Fibroblast of lung (primary cell): ENCODE results near the gene ID4. TPM values are rescaled to one million over a fixed set of nuclear protein-coding genes. Genes with fewer than 3 reads are reported as not detected.

ENCODE experiments used
- DNase-seq, 2 donors: peaks; one replicate each; pipeline versions ENCODE4 v3.0.0 to v3.0.0-alpha.2; 2010; ENCODE audit warnings: low read depth in 2 of 2
- H2AFZ ChIP-seq: 2 replicates; pipeline ENCODE4 v1.5.1; 2012; ENCODE audit warnings: low read length, control low read depth, inconsistent platforms
- H3K27ac ChIP-seq: 2 replicates; pipeline ENCODE4 v1.5.1; 2011; ENCODE audit warnings: low read length, control low read depth; ENCODE audit not compliant: insufficient read depth
- H3K27me3 ChIP-seq: 2 replicates; pipeline ENCODE4 v1.5.1; 2011; ENCODE audit warnings: mild to moderate bottlenecking, low read length; ENCODE audit not compliant: control insufficient read depth, insufficient read depth
- H3K36me3 ChIP-seq: 2 replicates; pipeline ENCODE4 v1.5.1; 2011; ENCODE audit warnings: low read length; ENCODE audit not compliant: control insufficient read depth, insufficient read depth
- H3K4me1 ChIP-seq: 2 replicates; pipeline ENCODE4 v1.5.1; 2011; ENCODE audit warnings: low read length; ENCODE audit not compliant: control insufficient read depth, insufficient read depth; ENCODE audit errors: extremely low read depth
- H3K4me2 ChIP-seq: 2 replicates; pipeline ENCODE4 v1.5.1; 2011; ENCODE audit warnings: low read length, control low read depth; ENCODE audit not compliant: insufficient read depth; ENCODE audit errors: extremely low read depth
- H3K4me3 ChIP-seq, 4 experiments: fragments of 200-600 bp in 1 of 4; sonication (generic) in 1 of 4; replicated peaks in 1 of 4; 2 replicates each; pipeline ENCODE4 v1.5.1; 2011 to 2016; ENCODE audit warnings: low read length in 4 of 4, low read depth in 3 of 4, mild to moderate bottlenecking in 3 of 4, control low read depth in 2 of 4, inconsistent platforms in 1 of 4, mixed read lengths in 1 of 4; ENCODE audit not compliant: insufficient read depth in 1 of 4; ENCODE audit errors: control extremely low read depth in 1 of 4
- H3K79me2 ChIP-seq: 2 replicates; pipeline ENCODE4 v1.5.1; 2012; ENCODE audit warnings: mild to moderate bottlenecking, low read length, inconsistent platforms; ENCODE audit not compliant: control insufficient read depth, insufficient read depth
- H3K9ac ChIP-seq: 2 replicates; pipeline ENCODE4 v1.5.1; 2011; ENCODE audit warnings: mild to moderate bottlenecking, low read length, control low read depth; ENCODE audit not compliant: insufficient read depth
- H3K9me3 ChIP-seq: 2 replicates; pipeline ENCODE4 v1.5.1; 2012; ENCODE audit warnings: low read depth, low read length; ENCODE audit not compliant: control insufficient read depth, insufficient read depth
- H4K20me1 ChIP-seq: 2 replicates; pipeline ENCODE4 v1.5.1; 2011; ENCODE audit warnings: low read length; ENCODE audit not compliant: control insufficient read depth, insufficient read depth; ENCODE audit errors: extremely low read depth
- CTCF ChIP-seq, 2 donors: IDR thresholded peaks in 1 of 2; conservative IDR thresholded peaks in 1 of 2; 1 replicate in 1 of 2; 2 replicates in 1 of 2; pipeline ENCODE4 v1.5.1; 2011 to 2012; ENCODE audit warnings: low read length in 2 of 2, control low read depth in 1 of 2, inconsistent platforms in 1 of 2, low read depth in 1 of 2, mild to moderate bottlenecking in 1 of 2
- EZH2 ChIP-seq: IDR thresholded peaks from 2 replicates; pipeline ENCODE4 v1.5.1; 2012; ENCODE audit warnings: low read length, control low read depth, mild to moderate bottlenecking; ENCODE audit errors: missing control alignments
- polyA plus RNA-seq, 2 donors: library from polyadenylated mRNA; depleted of rRNA in 1 of 2; stranded (reverse) in 1 of 2; unstranded in 1 of 2; fragments of >200 nt; gene quantifications; 2 replicates each; pipeline ENCODE4 v1.2.1, GENCODE V29; 2011 to 2012; ENCODE audit warnings: missing spikeins in 1 of 2
- total RNA-seq: library from RNA; depleted of rRNA; stranded (reverse); fragments of >200 nt; gene quantifications from 2 replicates; pipeline ENCODE4 v1.2.1, GENCODE V29; 2014

Gene ID4
- total and polyA plus RNA-seq, 2 donors (not counting 1 experiment from before 2014, with no cell fraction given): 0.51 to 0.83 TPM

DNA sequence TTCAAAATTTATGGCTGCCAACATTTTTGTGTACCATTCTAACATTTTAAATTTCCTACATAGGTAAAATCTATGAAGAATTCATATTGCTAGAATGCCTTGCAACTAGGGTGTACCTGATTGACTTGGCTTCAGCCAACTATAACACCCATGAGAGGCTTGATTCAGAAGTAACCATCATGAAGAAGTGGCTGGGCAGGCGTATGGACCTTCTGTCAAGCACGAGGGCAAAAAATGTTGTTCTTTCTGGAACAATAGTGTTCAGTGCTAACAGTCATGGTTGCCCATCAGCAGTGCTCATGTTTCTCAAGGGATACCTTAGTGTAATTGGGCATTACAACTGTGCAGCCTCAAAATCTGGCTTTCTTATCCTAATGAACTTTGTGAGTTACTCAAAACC is 42.9 kb downstream of the ID4 start:
- Histone ChIP-seq H3K4me2 (no peak overlapping the region), H3K4me1 (no peaks in the 10 kb centered on the region), H3K79me2 (no peaks in the 10 kb centered on the region), H3K27ac (no peak overlapping the region), H3K9me3 (no peaks in the 10 kb centered on the region), H3K36me3 (no peaks in the 10 kb centered on the region), H4K20me1 (no peaks in the 10 kb centered on the region), H3K4me3 (no peak overlapping the region), H3K27me3 (no peaks in the 10 kb centered on the region), H2AFZ (no peak overlapping the region), H3K9ac (no peak overlapping the region)
- DNase-seq: no peak
- TF ChIP-seq CTCF (conservative IDR thresholded peaks at IDR 0.05 in 1 of 2, IDR thresholded peaks at IDR 0.05 in 1 of 2; ENCODE audit: low read depth in 1 of 2, low read length in 2 of 2): no peak
- no peak for TF ChIP-seq EZH2

DNA sequence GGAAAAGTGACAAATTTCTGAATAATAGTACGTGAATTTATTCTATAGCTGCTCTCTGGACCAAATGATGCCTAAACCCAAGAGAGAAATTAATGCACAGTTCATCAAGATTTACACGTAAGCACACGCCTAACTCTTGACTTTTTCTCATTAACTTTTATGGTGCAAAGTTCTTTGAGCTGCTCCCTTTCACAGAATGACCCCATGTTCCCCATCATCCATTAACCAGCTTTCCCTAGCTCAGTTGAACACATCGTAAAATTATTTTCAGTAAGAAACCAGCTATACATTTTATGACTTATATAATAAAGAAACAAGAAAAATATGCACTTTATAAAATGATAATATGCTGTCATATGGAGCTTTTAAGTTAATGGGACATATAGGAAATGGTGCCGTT is 54.3 kb downstream of the ID4 start:
- Histone ChIP-seq H3K4me1 (no peaks in the 10 kb centered on the region), H3K27ac (no peak overlapping the region), H3K36me3 (no peaks in the 10 kb centered on the region), H3K9ac (no peak overlapping the region), H3K27me3 (no peaks in the 10 kb centered on the region), H2AFZ (no peak overlapping the region), H3K4me3 (no peak overlapping the region), H3K4me2 (no peak overlapping the region), H3K9me3 (no peaks in the 10 kb centered on the region), H3K79me2 (no peaks in the 10 kb centered on the region), H4K20me1 (no peaks in the 10 kb centered on the region)
- TF ChIP-seq EZH2 (no peak), CTCF (conservative IDR thresholded peaks at IDR 0.05 in 1 of 2, IDR thresholded peaks at IDR 0.05 in 1 of 2; ENCODE audit: low read depth in 1 of 2, low read length in 2 of 2) (no peak)
- DNase-seq: no peak
